Posterior vena cava (tissue), 2 donors: Measurements from ENCODE around the gene NUFIP2. TPM values are rescaled to one million over a fixed set of nuclear protein-coding genes. Genes with fewer than 3 reads are reported as not detected.
A peak's percentile ranks its signal among the peaks of the same experiment; 100 is the strongest.
"Not testable (repeated sequence)": the region's sequence is repeated elsewhere in the genome, so short reads cannot be mapped to it uniquely, and the experiment has no call there.

Experiments used
- DNase-seq: peaks from one replicate; pipeline ENCODE4 v3.0.0-alpha.2; 2020; ENCODE audit warnings: low spot score
- intact Hi-C, 2 donors: fragments of 100-400 bp; cut with DNase I; formaldehyde crosslinking; loops; one replicate each; pipeline versions ENCODE4 v1.14.1 to v1.14.2; 2022 to 2023
- long read RNA-seq, 2 donors: library from polyadenylated mRNA; unstranded; transcript quantifications; one replicate each; pipeline ENCODE4 v2.0.0, GENCODE V29; 2020 to 2021
- total RNA-seq, 2 donors: library from RNA; stranded (reverse); fragmentation: NEBNext Ultra II Directional; extraction: Animal tissue kit (Norgen Biotek cat#: 25700); gene quantifications; one replicate each; pipeline ENCODE4 v1.2.1, GENCODE V29; 2021
- donor health status: DM: yes; HTN: yes; CAD: no.
- donor health status: DM: yes; HTN: yes; CAD: no.

NUFIP2 gene, protein sequence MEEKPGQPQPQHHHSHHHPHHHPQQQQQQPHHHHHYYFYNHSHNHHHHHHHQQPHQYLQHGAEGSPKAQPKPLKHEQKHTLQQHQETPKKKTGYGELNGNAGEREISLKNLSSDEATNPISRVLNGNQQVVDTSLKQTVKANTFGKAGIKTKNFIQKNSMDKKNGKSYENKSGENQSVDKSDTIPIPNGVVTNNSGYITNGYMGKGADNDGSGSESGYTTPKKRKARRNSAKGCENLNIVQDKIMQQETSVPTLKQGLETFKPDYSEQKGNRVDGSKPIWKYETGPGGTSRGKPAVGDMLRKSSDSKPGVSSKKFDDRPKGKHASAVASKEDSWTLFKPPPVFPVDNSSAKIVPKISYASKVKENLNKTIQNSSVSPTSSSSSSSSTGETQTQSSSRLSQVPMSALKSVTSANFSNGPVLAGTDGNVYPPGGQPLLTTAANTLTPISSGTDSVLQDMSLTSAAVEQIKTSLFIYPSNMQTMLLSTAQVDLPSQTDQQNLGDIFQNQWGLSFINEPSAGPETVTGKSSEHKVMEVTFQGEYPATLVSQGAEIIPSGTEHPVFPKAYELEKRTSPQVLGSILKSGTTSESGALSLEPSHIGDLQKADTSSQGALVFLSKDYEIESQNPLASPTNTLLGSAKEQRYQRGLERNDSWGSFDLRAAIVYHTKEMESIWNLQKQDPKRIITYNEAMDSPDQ
- total RNA-seq, result 10 to 100 TPM; 39.6 to 46.9 TPM
- long read RNA-seq, donor 1, partial matches to known transcripts, result 0 of 4 reads
- long read RNA-seq, donor 1, other reads (novel, unspliced or antisense), result 4 of 4 reads
- long read RNA-seq, donor 2, full-length matches to known transcripts, result 1 of 8 reads
- long read RNA-seq, donor 2, partial matches to known transcripts, result 3 of 8 reads
- long read RNA-seq, donor 2, other reads (novel, unspliced or antisense), result 4 of 8 reads

GRCh38 chr17:29293890-29294579, at the start of gene NUFIP2:
TSS of gene NUFIP2 (minus strand) at chr17:29294148. CDS start at chr17:29294059, 89 bp downstream.
- intact Hi-C loops, result loop anchor here (5.0 to 10.0 kb wide), 2 partner anchors 139 to 147 kb away; no protein-coding TSS in a partner anchor
- DNase-seq, result peak; percentile 100

- DNase-seq, result no peak
Measured at GRCh38 chr17:29342158-29342765, 48.3 kb upstream of the NUFIP2 start.

DNA sequence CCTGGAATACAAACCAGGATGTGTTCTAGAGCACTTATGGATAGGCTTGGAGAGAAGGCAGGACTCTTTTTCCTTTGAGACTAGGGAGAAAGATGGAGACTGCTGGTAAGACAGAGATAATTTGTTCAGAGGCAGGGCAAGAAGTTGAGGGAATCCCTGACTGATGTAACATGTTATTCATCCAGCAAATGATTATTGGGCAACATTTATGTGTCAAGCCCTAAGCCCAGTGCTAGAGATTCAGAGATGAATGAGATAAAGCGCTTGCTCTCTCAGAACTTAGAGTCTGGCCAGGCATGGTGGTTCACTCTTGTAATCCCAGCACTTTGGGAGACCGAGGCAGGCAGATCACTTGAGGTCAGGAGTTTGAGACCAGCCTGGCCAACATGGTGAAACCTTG, 47.8 kb upstream of the NUFIP2 start:
- intact Hi-C loops, result no loop called here
- no peak for DNase-seq

More at GRCh38 chr17:29342158-29342765, 48.3 kb upstream of the NUFIP2 start:
- intact Hi-C loops, result no loop called here

DNA sequence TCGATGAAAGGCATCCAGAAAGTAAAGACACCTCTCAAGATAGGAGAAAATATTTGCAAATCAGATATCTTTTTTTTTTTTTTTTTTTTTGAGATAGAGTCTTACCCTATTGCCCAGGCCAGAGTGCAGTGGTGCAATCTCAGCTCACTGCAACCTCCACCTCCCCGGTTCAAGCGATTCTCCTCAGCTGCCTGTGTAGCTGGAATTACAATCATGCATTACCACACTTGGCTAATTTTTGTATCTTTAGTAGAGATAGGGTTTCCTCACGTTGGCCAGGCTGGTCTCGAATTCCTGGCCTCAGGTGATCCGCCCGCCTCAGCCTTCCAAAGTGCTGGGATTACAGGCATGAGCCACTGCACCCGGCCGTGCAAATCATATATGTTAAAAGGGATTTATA, 45.1 kb upstream of the NUFIP2 start:
- DNase-seq, intact Hi-C loops: not testable (repeated sequence)

GRCh38 chr17:29331708-29332085, 37.7 kb upstream of the NUFIP2 start:
- intact Hi-C loops, result no loop called here
- DNase-seq, result no peak

- intact Hi-C loops, result no loop called here
- no peak for DNase-seq
Measured at GRCh38 chr17:29331075-29331707, 37.2 kb upstream of the NUFIP2 start.

DNA sequence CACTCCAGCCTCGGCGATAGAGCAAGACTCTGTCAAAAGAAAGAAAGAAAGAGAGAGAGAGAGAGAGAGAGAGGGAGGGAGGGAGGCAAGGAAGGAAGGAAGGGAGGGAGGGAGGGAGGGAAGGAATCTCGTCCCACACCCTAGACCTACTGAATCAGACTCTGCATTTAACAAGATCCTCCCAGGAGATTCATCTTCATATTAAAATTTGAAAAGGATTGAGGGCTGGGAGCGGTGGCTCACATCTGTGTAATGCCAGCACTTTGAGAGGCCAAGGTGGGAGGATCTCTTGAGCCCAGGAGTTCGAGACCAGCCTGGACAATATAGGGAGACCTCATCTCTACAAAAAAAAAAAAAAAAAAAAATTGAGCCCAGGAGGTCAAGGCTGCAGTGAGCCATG, 33.5 kb upstream of the NUFIP2 start:
- no peak for DNase-seq
- intact Hi-C loops, result no loop called here

- intact Hi-C loops, result no loop called here
- DNase-seq, result no peak
Measured at GRCh38 chr17:29326023-29326813, 32.3 kb upstream of the NUFIP2 start.

DNA sequence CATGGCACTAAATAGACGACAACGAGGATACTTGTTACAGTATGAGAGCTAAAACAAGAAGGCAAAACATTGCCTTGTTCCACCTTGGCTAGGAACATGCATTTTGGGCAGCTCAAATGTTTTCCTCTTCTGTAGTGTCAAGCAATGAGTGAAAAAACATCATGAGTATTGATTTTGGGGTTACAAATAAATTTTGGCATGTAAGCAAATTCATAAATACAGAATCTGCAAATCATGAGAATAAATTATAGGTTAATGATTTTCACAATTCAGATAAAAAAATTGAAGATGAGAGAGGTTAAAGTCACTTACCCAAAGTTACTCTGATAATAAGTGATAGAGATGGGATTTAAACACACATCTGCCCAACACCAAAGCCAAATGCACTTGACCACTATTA, 28.4 kb upstream of the NUFIP2 start:
- no peak for DNase-seq
- intact Hi-C loops, result no loop called here

DNA sequence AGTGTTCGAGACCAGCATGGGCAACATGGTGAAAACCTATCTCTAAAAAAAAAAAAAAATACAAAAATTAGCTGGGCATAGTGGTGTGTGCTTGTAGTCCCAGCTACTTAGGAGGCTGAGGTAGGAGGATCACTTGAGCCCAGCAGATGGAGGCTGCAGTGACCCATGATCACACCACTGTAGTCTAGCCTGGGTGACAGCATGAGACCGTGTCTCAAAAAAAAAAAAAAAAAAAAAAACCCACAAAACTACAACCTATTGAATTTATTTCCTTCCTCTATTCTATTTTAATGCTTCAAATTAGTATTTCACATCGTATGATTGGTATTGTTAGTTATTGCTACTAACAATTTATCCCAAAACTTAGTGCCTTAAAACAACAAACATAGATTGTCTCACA, 9.4 kb upstream of the NUFIP2 start:
- intact Hi-C loops, result loop anchor here in 1 of 2 donors (5.0 kb wide), 1 partner anchor 296 kb away; the partner anchor contains the start of gene SEZ6
- no peak for DNase-seq

- no peak for DNase-seq
Measured at GRCh38 chr17:29299031-29299430, 5.1 kb upstream of the NUFIP2 start.

DNA sequence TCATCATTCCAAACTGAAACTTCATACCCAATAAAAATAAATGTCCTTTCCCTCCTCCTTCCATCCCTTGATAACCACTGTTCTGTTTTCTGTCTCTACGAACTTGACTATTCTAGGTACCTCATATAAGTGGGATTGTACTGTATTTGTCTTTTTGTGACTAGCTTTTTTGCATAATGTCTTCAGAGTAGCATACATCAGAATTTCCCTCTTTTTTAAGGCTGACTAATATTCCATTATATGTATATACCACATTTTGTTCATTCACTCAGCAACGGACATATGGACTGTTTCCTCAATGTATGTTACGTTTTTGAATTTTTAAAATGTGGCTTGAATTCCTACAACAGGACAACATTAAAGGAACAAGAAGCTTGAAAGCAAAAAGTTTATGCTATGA, 1.5 kb upstream of the NUFIP2 start:
- intact Hi-C loops, result loop anchor here in 1 of 2 donors (10.0 kb wide), 1 partner anchor 141 kb away; no protein-coding TSS in a partner anchor
- no peak for DNase-seq

More at GRCh38 chr17:29299031-29299430, 5.1 kb upstream of the NUFIP2 start:
- intact Hi-C loops, result loop anchor here in 1 of 2 donors (10.0 kb wide), 1 partner anchor 144 kb away; no protein-coding TSS in a partner anchor

DNA sequence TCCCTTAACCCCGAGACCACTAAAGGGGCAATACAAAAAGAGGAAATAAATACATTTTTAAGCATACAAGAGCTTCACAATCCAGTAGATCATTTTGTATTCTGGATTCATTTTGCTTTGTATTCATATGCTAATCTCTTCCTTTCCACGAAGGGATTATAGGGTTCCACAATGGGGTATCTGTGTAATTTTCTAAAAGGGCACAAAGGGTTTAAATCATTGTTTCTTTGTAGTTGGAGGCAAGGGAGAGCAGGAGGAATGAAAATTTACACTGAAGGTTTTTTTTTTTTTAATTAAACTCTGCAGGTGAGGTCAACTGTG, 592 bp upstream of the NUFIP2 start:
- DNase-seq, result no peak
- intact Hi-C loops, result loop anchor here (5.0 to 10.0 kb wide), 2 partner anchors 140 to 147 kb away; no protein-coding TSS in a partner anchor

GRCh38 chr17:29292992-29293889, 707 bp downstream of the NUFIP2 start:
- intact Hi-C loops, result loop anchor here (5.0 to 10.0 kb wide), 2 partner anchors 138 to 146 kb away; no protein-coding TSS in a partner anchor
- DNase-seq, result peak; percentile 90

- peak; percentile 90 for DNase-seq
Measured at GRCh38 chr17:29292071-29292991, 1.6 kb downstream of the NUFIP2 start.

More at GRCh38 chr17:29292071-29292991, 1.6 kb downstream of the NUFIP2 start:
- intact Hi-C loops, result loop anchor here (5.0 to 10.0 kb wide), 2 partner anchors 138 to 145 kb away; no protein-coding TSS in a partner anchor
